ENCODE results near the gene CLN6. TPM values are rescaled to one million over a fixed set of nuclear protein-coding genes. Genes with fewer than 3 reads are reported as not detected.

The CLN6 gene
- total RNA-seq, 1 donor from 2014 or later, result 18.0 TPM

Other genes with a start within 250 kb of the CLN6 start
- 30.8 to 39.1 TPM (median 32.6 TPM) in 3 replicates for gene PIAS1, start 175.4 kb downstream of the CLN6 start, total RNA-seq
- 0.65 to 0.97 TPM (median 0.90 TPM) in 3 replicates for gene CALML4, start 24.4 kb downstream of the CLN6 start, total RNA-seq
- 46.0 to 52.7 TPM (median 49.1 TPM) in 3 replicates for gene FEM1B, start 48.0 kb upstream of the CLN6 start, total RNA-seq
- 965 to 1,105 TPM (median 1,092 TPM) in 3 replicates for gene ITGA11, start 202.4 kb upstream of the CLN6 start, total RNA-seq

Measured in chondrocyte (in vitro differentiated cells).